G401 (cell line): ENCODE results near the gene BHLHA15. TPM values are rescaled to one million over a fixed set of nuclear protein-coding genes. Genes with fewer than 3 reads are reported as not detected.

Source experiments
- DNase-seq: peaks from one replicate; pipeline ENCODE4 v3.0.0-alpha.2; 2015; ENCODE audit warnings: low spot score
- in situ Hi-C: cut with HindIII; loops from 2 replicates; pipeline ENCODE4 v1.10.0; 2016; ENCODE audit warnings: low sequenced_read_pairs, mixed read lengths
- total RNA-seq: library from RNA; depleted of rRNA; stranded (reverse); fragments of >200 nt; shearing (Covaris generic); gene quantifications from 2 replicates; pipeline ENCODE4 v1.2.3, GENCODE V29; 2014; rRNA removed

The BHLHA15 gene
- total RNA-seq, 1 experiment from 2014 or later = not detected

GRCh38 chr7:98256431-98256830, 45.2 kb downstream of the BHLHA15 start:
- in situ Hi-C loops = no loop called here
- DNase-seq = no peak

GRCh38 chr7:98257701-98258100, 46.5 kb downstream of the BHLHA15 start:
- no peak for DNase-seq
- in situ Hi-C loops = no loop called here

Other genes starting within 250 kb of the BHLHA15 start
- gene OCM2, start 221.2 kb upstream of the BHLHA15 start, total RNA-seq = not detected in 2 replicates
- gene LMTK2, start 104.6 kb upstream of the BHLHA15 start, total RNA-seq = 5.8 and 9.4 TPM in 2 replicates
- 13.6 and 53.5 TPM in 2 replicates for gene TECPR1, start 40.8 kb downstream of the BHLHA15 start, total RNA-seq
- 87.6 and 99.9 TPM in 2 replicates for gene BRI3, start 70.2 kb downstream of the BHLHA15 start, total RNA-seq
- gene BAIAP2L1, start 189.7 kb downstream of the BHLHA15 start, total RNA-seq = 18.8 and 23.3 TPM in 2 replicates